Breast epithelium (tissue), 4 donors: ENCODE results near the gene MTFR2. TPM values are rescaled to one million over a fixed set of nuclear protein-coding genes. Genes with fewer than 3 reads are reported as not detected.
A peak's percentile ranks its signal among the peaks of the same experiment; 100 is the strongest.
"Not testable (repeated sequence)": the region's sequence is repeated elsewhere in the genome, so short reads cannot be mapped to it uniquely, and the experiment has no call there.

Experiments used
- DNase-seq, 2 donors: peaks; one replicate each; pipeline ENCODE4 v3.0.0-alpha.2; 2019; ENCODE audit warnings: low spot score in 2 of 2
- H3K27ac ChIP-seq, 2 donors: fragments of 200-600 bp; sonication (generic) in 1 of 2; one replicate each; pipeline ENCODE4 v1.5.1; 2016 to 2019; ENCODE audit warnings: mild to moderate bottlenecking in 1 of 2
- H3K27me3 ChIP-seq, 2 donors: fragments of 200-600 bp; sonication (generic) in 1 of 2; one replicate each; pipeline versions ENCODE4 v1.5.1 to v1.6.0; 2017 to 2019; ENCODE audit warnings: control low read depth in 1 of 2, mild to moderate bottlenecking in 1 of 2
- H3K36me3 ChIP-seq: fragments of 200-600 bp; one replicate; pipeline ENCODE4 v1.5.1; 2019
- H3K4me1 ChIP-seq, 2 donors: fragments of 200-600 bp; sonication (generic); one replicate each; pipeline ENCODE4 v1.5.1; 2016 to 2019; ENCODE audit warnings: control low read depth in 1 of 2
- H3K4me3 ChIP-seq, 3 donors: fragments of 200-600 bp; sonication (generic); 1 replicate in 2 of 3; 2 replicates in 1 of 3; pipeline ENCODE4 v1.5.1; 2016 to 2019; ENCODE audit warnings: mild to moderate bottlenecking in 3 of 3, moderate library complexity in 2 of 3
- H3K9me3 ChIP-seq, 2 donors: fragments of 200-600 bp; sonication (generic) in 1 of 2; one replicate each; pipeline ENCODE4 v1.5.1; 2016 to 2019; ENCODE audit warnings: control low read depth in 1 of 2
- POLR2A ChIP-seq: fragments of 450-650 bp; IDR thresholded peaks from one replicate; pipeline ENCODE4 v1.6.1; 2016; ENCODE audit warnings: antibody characterized with exemption, mild to moderate bottlenecking, moderate library complexity
- POLR2AphosphoS5 ChIP-seq, 3 donors: sonication (generic); formaldehyde crosslinking; IDR thresholded peaks; one replicate each; pipeline ENCODE4 v1.6.1; 2017; ENCODE audit warnings: antibody characterized with exemption in 3 of 3
- intact Hi-C: fragments of 100-400 bp; cut with DNase I; formaldehyde crosslinking; loops from one replicate; pipeline ENCODE4 v1.15.1; 2023; ENCODE audit warnings: low total_unique reads
- total RNA-seq, 3 donors: library from RNA; depleted of rRNA; stranded (reverse); fragments of >200 nt; gene quantifications; one replicate each; pipeline ENCODE4 v1.1.0, GENCODE V29; 2016
- TF ChIP-seq, protein P1 (sequence below), 3 donors: fragments of 450-650 bp; IDR thresholded peaks; one replicate each; pipeline ENCODE4 v1.5.1; 2016 to 2017; ENCODE audit warnings: antibody characterized with exemption in 3 of 3, mild to moderate bottlenecking in 3 of 3, moderate library complexity in 3 of 3

MTFR2 gene
- total RNA-seq, 3 donors from 2014 or later: 0.66 to 2.7 (median 0.73) TPM

DNA sequence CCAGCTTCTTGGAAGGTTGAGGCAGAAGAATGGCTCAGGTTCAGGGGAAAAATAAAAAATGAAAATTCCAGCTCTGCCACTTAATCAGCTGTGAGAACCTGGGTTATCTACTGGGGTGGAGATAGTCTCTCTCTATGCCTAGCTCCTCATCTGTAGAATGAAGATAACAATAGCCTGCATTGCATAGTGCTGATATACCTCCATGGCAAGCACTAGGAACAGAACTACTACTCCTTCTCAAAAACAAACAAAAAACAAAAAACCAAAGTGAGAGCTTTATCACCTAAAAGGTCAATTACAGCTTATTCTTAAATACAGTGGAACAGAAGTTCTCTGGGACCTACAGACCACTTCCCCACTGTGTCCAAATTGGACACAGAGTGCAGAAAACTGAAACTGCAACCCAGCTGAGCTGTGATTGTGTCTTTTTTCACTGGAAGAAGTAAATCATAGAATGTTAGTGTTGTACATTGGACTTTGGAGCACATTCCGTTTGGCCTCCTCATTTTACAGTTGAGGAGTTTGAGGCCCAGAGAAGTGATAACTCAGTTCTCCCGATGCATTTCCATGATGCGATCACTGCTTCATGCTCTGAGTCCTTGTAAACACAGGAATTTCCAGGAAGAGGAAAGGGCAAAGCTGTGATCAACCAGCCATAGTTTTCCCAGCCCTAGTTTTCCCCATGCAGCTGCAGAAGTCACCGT is 23.3 kb downstream of the MTFR2 start:
- no peak for DNase-seq
- no peak overlapping the region for H3K27ac ChIP-seq
- TF ChIP-seq POLR2AphosphoS5 (IDR thresholded peaks at IDR 0.05) (no peak), POLR2A (no peak)
- TF ChIP-seq, protein P1, sequence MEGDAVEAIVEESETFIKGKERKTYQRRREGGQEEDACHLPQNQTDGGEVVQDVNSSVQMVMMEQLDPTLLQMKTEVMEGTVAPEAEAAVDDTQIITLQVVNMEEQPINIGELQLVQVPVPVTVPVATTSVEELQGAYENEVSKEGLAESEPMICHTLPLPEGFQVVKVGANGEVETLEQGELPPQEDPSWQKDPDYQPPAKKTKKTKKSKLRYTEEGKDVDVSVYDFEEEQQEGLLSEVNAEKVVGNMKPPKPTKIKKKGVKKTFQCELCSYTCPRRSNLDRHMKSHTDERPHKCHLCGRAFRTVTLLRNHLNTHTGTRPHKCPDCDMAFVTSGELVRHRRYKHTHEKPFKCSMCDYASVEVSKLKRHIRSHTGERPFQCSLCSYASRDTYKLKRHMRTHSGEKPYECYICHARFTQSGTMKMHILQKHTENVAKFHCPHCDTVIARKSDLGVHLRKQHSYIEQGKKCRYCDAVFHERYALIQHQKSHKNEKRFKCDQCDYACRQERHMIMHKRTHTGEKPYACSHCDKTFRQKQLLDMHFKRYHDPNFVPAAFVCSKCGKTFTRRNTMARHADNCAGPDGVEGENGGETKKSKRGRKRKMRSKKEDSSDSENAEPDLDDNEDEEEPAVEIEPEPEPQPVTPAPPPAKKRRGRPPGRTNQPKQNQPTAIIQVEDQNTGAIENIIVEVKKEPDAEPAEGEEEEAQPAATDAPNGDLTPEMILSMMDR (IDR thresholded peaks at IDR 0.05): no peak

DNA sequence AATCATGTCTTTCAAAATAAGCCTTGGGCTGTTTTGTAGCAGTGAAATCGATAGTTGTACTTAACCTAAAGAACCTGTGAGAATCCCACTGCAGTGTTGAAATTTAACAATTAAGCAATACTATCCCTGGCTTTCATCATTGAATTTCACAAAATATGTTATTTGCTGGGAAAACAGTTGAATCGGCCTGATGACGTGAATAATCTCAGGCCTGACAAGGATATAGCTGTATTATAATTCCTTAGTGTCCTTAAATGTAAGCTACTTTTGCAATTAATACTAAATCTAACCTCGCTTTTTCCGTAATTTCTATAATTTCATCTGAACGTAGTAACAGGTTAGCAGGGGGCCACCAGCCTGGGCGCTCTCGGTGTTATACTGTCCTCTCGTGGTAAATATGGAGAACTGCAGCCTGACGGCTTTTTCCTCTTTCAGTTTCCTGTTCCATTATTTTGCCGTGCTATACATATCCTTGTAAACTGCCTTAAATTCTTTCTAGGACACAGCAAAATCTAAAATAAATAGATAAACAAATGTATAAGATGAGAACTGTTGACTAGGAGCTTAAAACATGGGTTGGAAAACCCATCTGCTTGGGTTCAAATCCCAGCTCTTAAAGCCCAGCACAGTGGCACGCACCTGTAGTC is 24.0 kb downstream of the MTFR2 start:
- Histone ChIP-seq H3K27ac (no peak overlapping the region), H3K4me1 (no peaks in the 10 kb centered on the region), H3K9me3 (no peaks in the 10 kb centered on the region), H3K36me3 (no peaks in the 10 kb centered on the region), H3K27me3 (no peaks in the 10 kb centered on the region), H3K4me3 (peak overlapping the region in 2 of 3 donors; percentile 36 to 53)
- intact Hi-C loops: no loop called here
- TF ChIP-seq, protein P1 (IDR thresholded peaks at IDR 0.05): peak; percentile 99 to 100 (median 99)
- TF ChIP-seq POLR2A (no peak), POLR2AphosphoS5 (IDR thresholded peaks at IDR 0.05) (peak in 1 of 3 donors; percentile 10)
- DNase-seq: peak in 1 of 2 donors; percentile 22

More for the DNA sequence above, 23.3 kb downstream of the MTFR2 start:
- H3K27me3 ChIP-seq: no peaks in the 10 kb centered on the region
- H3K4me3 ChIP-seq: peak overlapping the region in 2 of 3 donors; percentile 36 to 53
- intact Hi-C loops: no loop called here
- no peaks in the 10 kb centered on the region for H3K9me3 ChIP-seq
- H3K36me3 ChIP-seq: no peaks in the 10 kb centered on the region
- H3K4me1 ChIP-seq: no peaks in the 10 kb centered on the region

DNA sequence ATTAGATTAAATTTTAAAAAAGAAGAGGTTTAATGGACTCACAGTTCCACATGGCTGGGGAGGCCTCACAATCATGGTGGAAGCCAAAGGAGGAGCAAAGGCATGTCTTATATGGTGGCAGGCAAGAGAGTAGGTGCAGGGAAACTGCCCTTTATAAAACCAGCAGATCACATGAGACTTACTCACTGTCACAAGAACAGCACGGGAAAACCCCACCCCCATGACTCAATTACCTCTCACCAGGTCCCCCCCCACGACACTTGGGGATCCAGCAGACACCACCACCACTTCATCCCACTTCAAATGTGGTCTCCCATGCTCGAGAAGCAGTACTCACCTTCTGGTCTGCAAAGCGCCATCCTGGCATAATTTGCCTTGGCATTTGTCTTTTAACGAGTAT is 24.6 kb downstream of the MTFR2 start:
- no peak overlapping the region for H3K4me3 ChIP-seq
- H3K36me3 ChIP-seq: no peaks in the 10 kb centered on the region
- H3K4me1 ChIP-seq: no peaks in the 10 kb centered on the region
- H3K27me3 ChIP-seq: no peaks in the 10 kb centered on the region
- H3K27ac ChIP-seq: no peak overlapping the region
- intact Hi-C loops: no loop called here
- TF ChIP-seq POLR2A: no peak
- TF ChIP-seq, protein P1 (IDR thresholded peaks at IDR 0.05): no peak
- TF ChIP-seq POLR2AphosphoS5 (IDR thresholded peaks at IDR 0.05): no peak
- DNase-seq: no peak
- no peaks in the 10 kb centered on the region for H3K9me3 ChIP-seq

DNA sequence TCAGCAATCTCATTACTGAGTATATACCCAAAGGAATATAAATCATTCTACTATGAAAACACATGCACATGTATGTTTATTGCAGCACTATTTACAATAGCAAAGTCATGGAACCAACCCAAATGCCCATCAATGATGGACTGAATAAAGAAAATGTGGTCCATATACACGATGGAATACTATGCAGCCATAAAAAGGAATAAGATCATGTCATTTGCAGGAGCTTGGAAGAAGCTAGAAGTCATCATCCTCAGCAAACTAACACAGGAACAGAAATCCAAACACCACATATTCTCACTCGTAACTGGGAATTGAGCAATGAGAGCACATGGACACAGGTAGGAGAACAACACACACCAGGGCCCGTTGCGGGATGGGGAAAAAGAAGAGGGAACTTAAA is 25.1 kb downstream of the MTFR2 start:
- H3K27me3 ChIP-seq, intact Hi-C loops, H3K36me3 ChIP-seq, DNase-seq, H3K4me3 ChIP-seq, H3K4me1 ChIP-seq, H3K9me3 ChIP-seq, H3K27ac ChIP-seq: not testable (repeated sequence)

DNA sequence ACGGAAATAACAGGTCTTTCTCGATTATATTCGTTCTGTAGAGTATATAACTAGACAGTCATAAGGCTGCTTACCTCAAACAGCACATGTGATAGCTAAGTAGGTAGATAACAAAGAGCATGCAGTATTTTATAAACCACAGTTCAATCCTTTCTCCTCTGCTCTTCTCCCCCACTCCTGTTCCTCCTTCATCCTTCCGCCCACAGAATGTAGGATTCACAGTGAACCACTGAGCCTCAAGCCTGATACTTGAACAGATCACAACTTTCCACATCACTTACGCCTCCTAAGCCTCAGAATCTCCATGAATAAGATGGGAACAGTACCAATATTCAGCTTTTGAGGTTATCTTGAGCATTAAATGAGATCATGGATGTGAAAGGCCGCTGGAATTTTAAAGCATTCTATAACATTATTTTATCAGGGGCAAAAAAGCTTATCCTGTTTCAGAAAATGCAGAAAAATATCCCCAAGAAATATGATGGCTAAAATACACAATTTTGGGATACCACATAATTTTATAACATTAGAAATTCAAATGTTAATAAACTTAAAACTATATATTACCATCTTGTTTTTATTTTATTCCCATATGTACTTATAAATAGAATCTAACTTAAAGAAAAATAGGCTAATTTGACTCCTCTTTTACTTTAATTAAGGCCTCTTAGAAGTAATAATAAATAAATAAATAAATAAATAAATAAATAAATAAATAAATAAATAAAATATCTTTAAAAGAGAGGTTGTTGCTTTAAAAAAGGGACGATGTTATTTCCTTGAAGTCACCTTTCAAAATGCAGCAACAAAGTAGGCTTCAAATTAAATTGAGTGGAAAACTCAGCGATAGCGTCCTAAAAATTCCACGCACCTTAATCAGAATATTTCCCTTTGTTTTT is 33.4 kb downstream of the MTFR2 start:
- Histone ChIP-seq H3K4me3 (no peak overlapping the region), H3K27ac (no peak overlapping the region), H3K4me1 (no peaks in the 10 kb centered on the region), H3K27me3 (no peaks in the 10 kb centered on the region), H3K36me3 (no peaks in the 10 kb centered on the region), H3K9me3 (no peaks in the 10 kb centered on the region)
- intact Hi-C loops: no loop called here
- DNase-seq: no peak
- TF ChIP-seq, protein P1 (IDR thresholded peaks at IDR 0.05): no peak
- TF ChIP-seq POLR2AphosphoS5 (IDR thresholded peaks at IDR 0.05): no peak
- TF ChIP-seq POLR2A: no peak
